Endothelial cell (in vitro differentiated cells): ENCODE measurements around the gene PNMT. TPM values are rescaled to one million over a fixed set of nuclear protein-coding genes. Genes with fewer than 3 reads are reported as not detected.

Experiments used
- DNase-seq: peaks from one replicate; pipeline ENCODE4 v3.0.0; 2021; ENCODE audit warnings: low spot score
- H3K27ac Mint-ChIP-seq: one replicate; pipeline ENCODE4 v1.8.0; 2021; ENCODE audit warnings: mixed read lengths, inconsistent platforms; ENCODE audit not compliant: unreplicated experiment
- H3K27me3 Mint-ChIP-seq: one replicate; pipeline ENCODE4 v1.8.0; 2021; ENCODE audit warnings: mild to moderate bottlenecking, moderate library complexity, mixed read lengths, inconsistent platforms; ENCODE audit not compliant: unreplicated experiment
- H3K36me3 Mint-ChIP-seq: one replicate; pipeline ENCODE4 v1.8.0; 2021; ENCODE audit warnings: mild to moderate bottlenecking, low read depth, mixed read lengths, inconsistent platforms; ENCODE audit not compliant: unreplicated experiment
- H3K4me1 Mint-ChIP-seq: one replicate; pipeline ENCODE4 v1.8.0; 2021; ENCODE audit warnings: mild to moderate bottlenecking, mixed read lengths, inconsistent platforms; ENCODE audit not compliant: unreplicated experiment
- H3K4me3 Mint-ChIP-seq: one replicate; pipeline ENCODE4 v1.8.0; 2021; ENCODE audit warnings: mild to moderate bottlenecking, mixed read lengths, inconsistent platforms; ENCODE audit not compliant: unreplicated experiment
- H3K9me3 Mint-ChIP-seq: one replicate; pipeline ENCODE4 v1.8.0; 2021; ENCODE audit warnings: mixed read lengths, inconsistent platforms; ENCODE audit not compliant: unreplicated experiment
- total RNA-seq: library from RNA; stranded (reverse); fragmentation: NEBNext Ultra II Directional; extraction: Animal tissue kit (Norgen Biotek cat#: 25700); gene quantifications from one replicate; pipeline ENCODE4 v1.2.1, GENCODE V29; 2021; ENCODE audit not compliant: unreplicated experiment
- TF ChIP-seq, protein P1 (sequence below): fragments of 200-600 bp; sonication (generic); IDR thresholded peaks from one replicate; pipeline ENCODE4 v1.5.0; 2021; ENCODE audit warnings: antibody characterized with exemption; ENCODE audit not compliant: unreplicated experiment

The PNMT gene
- total RNA-seq, 1 donor from 2014 or later: not detected

DNA sequence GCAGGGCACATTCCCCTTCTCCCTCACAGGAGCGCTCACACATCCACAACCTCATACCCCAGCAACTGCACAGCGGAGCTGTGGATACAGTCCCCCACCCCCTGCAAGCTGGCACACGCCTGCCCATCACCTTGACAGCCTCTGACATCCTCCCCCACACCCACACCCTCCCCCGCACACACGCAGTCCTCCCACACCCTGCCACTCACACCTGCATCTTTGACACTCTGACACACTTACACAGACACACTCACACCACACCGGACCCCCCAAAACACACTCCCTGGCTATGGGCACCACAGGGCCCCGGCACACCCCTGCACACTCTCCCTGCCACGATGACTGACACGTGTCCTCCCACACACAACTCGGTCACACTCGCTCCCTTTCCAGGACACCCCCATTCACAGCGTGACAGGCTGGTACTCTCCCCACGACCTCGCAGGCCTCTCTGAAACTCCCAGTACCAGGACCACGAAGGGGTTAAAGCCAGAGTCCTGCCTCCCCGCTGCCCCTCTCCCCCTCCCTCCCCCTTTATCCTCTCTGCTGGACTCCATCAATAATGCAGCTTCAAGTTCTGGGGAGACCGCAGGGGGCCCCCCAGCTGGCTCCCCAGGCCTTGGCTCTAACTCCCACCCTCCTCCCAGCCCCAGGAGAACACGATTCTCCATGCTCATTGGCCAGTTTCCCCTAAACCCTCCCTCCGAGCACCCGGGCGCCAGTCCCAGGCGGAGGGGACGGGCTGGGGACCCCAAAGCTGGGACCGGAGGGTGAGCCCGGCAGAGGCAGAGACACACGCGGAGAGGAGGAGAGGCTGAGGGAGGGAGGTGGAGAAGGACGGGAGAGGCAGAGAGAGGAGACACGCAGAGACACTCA, 41.8 kb upstream of the PNMT start, which contains the start of gene PPP1R1B:
PPP1R1B (plus strand) TSS at position 782 of the 876 bp plus-strand sequence. CDS start 441 bp downstream, outside the sequence.
- H3K9me3 Mint-ChIP-seq: no peaks in the 10 kb centered on the region
- no peaks in the 10 kb centered on the region for H3K36me3 Mint-ChIP-seq
- H3K27ac Mint-ChIP-seq: no peak within 1 kb of the TSS
- H3K4me1 Mint-ChIP-seq: peaks cover 9% of the 10 kb centered on the region
- TF ChIP-seq, protein P1, sequence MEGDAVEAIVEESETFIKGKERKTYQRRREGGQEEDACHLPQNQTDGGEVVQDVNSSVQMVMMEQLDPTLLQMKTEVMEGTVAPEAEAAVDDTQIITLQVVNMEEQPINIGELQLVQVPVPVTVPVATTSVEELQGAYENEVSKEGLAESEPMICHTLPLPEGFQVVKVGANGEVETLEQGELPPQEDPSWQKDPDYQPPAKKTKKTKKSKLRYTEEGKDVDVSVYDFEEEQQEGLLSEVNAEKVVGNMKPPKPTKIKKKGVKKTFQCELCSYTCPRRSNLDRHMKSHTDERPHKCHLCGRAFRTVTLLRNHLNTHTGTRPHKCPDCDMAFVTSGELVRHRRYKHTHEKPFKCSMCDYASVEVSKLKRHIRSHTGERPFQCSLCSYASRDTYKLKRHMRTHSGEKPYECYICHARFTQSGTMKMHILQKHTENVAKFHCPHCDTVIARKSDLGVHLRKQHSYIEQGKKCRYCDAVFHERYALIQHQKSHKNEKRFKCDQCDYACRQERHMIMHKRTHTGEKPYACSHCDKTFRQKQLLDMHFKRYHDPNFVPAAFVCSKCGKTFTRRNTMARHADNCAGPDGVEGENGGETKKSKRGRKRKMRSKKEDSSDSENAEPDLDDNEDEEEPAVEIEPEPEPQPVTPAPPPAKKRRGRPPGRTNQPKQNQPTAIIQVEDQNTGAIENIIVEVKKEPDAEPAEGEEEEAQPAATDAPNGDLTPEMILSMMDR: no peak
- H3K27me3 Mint-ChIP-seq: peaks cover 22% of the 10 kb centered on the region
- peak within 1 kb of the TSS; percentile 81 for H3K4me3 Mint-ChIP-seq
- no peak for DNase-seq

DNA sequence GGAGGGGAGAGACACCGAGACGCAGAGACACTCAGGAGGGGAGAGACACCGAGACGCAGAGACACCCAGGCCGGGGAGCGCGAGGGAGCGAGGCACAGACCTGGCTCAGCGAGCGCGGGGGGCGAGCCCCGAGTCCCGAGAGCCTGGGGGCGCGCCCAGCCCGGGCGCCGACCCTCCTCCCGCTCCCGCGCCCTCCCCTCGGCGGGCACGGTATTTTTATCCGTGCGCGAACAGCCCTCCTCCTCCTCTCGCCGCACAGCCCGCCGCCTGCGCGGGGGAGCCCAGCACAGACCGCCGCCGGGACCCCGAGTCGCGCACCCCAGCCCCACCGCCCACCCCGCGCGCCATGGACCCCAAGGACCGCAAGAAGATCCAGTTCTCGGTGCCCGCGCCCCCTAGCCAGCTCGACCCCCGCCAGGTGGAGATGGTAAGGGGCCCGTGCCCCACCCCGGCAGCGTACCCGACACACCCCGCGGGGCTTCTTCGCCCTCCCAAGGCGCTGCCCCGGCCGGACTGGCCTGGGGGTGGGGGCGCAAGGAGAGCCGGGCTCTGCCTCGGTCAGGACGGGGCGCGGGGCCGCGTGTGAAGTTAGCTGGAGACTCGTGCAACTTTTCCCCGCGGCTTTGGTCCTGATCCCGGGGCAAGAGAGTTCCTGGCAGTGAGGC, 41.1 kb upstream of the PNMT start:
- Mint-ChIP-seq H3K27ac (no peak overlapping the region), H3K4me1 (peaks cover 16% of the 10 kb centered on the region), H3K27me3 (peaks cover 19% of the 10 kb centered on the region), H3K9me3 (no peaks in the 10 kb centered on the region), H3K4me3 (peak overlapping the region; percentile 81), H3K36me3 (no peaks in the 10 kb centered on the region)
- no peak for DNase-seq
- TF ChIP-seq, protein P1: no peak

DNA sequence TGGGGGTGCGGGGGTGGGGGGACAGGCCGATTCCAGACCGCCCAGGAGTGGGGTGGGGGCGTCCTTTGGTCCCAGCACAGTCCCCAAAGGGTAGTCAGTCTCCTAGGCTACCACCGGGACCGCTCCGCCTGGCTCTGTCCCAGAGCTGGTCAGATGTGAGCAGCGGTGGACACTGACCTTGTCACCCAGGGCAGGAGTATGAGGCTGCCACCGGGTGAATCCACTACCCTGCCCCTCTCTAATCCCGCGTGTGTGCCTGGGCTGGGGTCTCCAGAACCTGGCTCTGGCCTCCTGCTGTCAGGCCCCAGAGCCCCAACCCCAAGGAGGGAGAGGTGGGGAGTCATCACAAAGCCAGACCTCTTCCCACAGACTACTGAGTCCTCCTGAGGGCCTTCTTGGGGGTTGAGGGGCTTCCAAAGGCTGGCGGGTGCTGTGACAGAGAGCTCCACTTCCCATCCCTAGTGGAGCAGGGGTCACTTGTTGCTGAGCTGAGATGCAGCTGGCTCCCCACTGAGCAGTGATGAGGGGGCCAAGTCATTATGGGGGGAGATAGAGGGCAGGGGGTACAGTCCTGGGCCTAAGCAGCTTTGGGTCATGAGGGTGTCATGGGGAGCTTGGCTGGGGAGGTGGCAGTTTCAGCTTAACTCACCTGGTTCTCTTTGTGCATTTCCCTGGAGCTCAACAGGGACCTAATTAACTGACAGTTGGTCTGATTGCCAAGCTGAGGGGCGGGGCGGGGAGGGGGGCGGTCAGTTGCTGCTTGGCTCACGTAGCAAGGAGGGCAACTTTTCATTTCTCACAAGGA, 40.3 kb upstream of the PNMT start:
- H3K4me3 Mint-ChIP-seq: no peak overlapping the region
- H3K4me1 Mint-ChIP-seq: peaks cover 16% of the 10 kb centered on the region
- peaks cover 19% of the 10 kb centered on the region for H3K27me3 Mint-ChIP-seq
- TF ChIP-seq, protein P1: no peak
- DNase-seq: no peak
- H3K36me3 Mint-ChIP-seq: no peaks in the 10 kb centered on the region
- no peaks in the 10 kb centered on the region for H3K9me3 Mint-ChIP-seq
- H3K27ac Mint-ChIP-seq: no peak overlapping the region

DNA sequence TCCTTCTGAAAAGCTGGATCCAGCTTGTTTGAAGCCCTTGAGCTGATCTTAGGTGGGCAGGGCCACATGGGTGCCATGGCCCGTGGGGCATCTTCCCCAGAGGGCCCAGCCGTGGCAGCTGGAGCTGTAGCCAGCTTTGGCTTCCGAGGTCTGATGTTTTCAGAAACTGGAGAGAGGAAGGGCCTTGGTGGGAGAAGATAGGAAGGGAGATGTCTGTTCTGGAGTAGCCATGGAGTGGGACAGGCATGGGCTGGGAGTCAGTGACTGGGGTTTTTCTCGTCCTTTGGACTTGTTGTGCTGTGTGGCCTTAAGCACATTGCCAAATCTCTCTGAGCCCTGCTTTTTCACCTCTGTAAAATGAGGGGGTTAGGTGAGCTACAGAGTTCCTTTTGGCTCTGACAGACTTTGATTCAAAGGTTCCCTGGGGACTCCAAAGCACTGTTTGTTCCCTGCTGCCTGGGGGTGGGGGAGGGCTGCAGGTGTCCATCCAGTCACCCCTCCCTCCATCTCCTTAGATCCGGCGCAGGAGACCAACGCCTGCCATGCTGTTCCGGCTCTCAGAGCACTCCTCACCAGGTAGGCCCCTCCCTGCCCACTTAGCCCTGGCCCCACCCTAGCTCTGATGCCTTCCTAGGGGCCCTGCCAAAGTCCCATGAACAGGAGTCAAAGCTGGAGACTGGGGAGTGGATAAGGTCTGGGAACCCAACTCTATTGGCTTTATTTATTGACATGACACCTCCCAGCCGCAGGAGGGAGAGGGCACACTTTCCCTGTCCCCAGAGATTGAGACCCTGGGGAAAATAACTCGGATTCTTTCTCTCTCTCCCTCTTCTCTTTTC, 39.4 kb upstream of the PNMT start:
- H3K9me3 Mint-ChIP-seq: no peaks in the 10 kb centered on the region
- no peaks in the 10 kb centered on the region for H3K36me3 Mint-ChIP-seq
- H3K27me3 Mint-ChIP-seq: peaks cover 19% of the 10 kb centered on the region
- H3K27ac Mint-ChIP-seq: no peak overlapping the region
- H3K4me3 Mint-ChIP-seq: no peak overlapping the region
- H3K4me1 Mint-ChIP-seq: peaks cover 16% of the 10 kb centered on the region
- TF ChIP-seq, protein P1: no peak
- DNase-seq: no peak
